HG02588 (cell line): ENCODE measurements around the gene RGS3.

Source experiments
- ATAC-seq: cut with Tn5 transposase; IDR thresholded peaks from one replicate; pipeline ENCODE4 v1.9.1; 2021; ENCODE audit warnings: mild to moderate bottlenecking, moderate library complexity; ENCODE audit not compliant: unreplicated experiment

Gene RGS3

DNA sequence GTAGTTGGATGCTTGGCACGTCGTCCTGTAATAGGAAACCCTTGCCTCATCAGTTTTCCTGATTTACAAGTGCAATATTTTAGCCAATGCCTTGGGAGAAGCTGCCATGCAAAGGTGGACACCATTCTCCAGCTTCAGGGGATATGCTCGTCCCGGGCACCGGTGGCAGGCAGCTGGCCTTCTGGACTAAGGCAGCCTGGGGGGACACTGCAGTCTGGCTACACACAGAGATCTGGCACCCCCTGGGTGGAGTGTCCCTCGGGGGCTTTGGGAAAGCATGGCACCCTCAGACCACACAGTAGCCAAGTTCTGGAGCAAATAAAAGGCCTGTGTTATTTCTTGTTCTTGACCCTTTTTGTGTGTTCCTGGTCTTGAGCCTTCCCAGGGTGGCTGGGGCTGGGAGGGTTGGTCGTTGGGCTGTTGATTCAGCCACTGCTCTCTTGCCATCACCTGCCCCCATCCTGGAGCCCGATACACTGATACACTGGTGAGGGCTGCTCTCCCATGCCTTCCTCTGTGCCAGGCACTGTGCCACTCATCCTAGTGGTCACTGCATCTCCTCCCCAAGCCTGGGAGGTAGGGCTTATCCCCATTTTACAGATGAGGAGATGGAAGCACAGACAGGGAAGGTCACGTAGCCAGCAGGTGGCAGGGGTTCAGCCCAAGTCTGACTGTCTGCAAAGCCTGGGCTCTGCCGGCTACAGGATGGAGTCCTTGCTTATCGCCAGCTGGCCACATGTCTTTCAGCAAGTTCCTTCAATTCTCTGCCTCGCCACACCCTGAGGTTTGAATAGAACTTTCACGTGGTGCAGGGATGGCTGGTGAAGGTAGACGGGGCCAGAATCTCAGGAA, 134.1 kb downstream of the RGS3 start:
- ATAC-seq = no peak

DNA sequence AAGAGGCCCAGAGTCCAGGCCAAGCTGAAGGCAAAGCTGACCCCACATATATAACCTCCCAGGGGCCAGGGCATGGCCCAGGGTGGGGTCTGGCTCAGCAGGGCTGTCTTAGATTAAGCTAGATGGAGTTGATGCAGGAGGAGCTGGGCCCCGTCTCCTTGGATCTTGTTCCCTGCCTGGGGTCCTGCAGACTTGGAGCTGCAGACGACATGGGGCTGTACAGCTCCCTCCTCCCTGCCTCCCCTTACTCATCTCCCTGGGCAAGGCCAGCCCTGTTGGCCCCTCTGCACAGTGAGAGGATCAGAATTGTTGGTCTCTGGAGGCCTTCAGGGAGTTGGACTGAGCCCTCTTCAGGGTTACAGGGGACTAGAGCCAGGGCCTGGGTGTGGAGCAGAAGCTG, 134.9 kb downstream of the RGS3 start:
- no peak for ATAC-seq

DNA sequence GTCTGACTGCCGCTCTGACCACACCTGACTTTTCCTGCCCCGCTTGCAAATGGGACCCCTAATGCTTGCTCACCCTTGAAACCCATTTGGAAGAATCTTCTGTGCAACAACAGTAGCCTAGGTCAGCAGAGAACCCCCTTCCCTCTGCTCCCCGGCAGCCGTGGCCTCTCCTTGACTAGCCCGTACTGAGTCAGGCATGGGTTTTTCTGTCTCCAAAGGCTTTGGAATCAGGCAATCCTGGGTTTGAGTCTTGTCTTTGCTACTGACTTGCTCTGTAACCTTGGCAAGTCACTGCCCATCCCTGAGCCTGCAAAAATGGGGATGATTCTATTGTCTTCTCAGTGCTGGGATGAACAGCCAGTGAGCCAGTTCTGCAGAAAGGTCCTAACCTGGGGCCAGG, 135.4 kb downstream of the RGS3 start:
- no peak for ATAC-seq

DNA sequence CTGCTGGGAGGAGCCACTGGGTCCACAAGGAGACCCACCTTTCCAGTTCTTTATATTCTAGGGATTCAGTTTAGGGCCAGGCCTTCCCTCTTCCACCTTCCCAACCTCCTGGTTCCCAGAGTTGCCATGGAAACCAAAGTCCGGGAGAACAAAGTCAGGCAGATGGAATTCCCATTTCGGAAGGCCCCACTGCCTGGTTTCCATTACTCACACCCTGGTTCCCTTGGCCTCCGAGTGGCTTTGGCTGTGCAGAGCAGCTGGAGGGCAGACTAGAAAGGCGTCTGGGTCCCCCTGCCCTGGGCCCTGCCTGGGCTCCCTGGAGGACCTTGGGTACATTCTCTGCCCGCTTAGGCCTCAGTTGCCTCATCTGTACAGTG, 136.1 kb downstream of the RGS3 start:
- ATAC-seq = no peak

DNA sequence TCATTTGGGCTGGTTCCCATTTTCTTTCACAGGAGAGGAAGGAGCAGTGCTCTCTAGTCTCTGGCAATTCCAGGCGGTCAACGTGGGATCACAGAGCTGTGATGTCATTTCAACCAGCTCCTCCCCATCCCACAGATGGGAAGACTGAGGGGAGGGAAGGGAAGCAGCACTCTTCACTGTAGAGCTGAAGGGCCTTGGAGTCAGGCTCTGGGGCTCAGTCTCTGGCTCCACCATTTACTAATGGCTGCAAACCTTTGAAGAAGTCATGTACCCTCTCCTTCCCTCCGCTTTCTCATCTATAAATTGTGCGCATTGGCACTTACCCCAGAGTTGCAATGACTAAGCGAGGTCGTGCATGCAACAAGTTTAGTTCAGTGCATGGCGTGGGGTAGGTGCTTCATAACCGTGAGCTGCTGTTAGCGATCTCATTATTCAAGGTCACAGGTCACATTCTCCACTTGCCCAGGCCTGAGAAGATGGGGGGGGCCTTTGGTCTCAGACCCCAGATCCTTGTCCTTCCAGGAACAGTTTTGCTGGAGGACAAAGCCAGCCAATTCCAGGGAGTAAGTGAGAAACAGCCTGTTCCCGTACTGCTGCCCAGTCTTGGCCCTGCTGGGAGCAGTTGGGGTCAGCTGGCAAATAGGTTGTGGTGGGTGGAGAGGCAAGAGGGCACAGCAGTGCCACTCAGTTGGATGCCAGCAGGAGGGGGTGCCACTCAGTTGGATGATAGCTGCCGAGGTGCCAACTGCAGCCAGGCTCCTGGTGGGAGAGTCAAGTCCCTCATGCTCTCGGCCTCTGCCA, 136.7 kb downstream of the RGS3 start:
- ATAC-seq = no peak

DNA sequence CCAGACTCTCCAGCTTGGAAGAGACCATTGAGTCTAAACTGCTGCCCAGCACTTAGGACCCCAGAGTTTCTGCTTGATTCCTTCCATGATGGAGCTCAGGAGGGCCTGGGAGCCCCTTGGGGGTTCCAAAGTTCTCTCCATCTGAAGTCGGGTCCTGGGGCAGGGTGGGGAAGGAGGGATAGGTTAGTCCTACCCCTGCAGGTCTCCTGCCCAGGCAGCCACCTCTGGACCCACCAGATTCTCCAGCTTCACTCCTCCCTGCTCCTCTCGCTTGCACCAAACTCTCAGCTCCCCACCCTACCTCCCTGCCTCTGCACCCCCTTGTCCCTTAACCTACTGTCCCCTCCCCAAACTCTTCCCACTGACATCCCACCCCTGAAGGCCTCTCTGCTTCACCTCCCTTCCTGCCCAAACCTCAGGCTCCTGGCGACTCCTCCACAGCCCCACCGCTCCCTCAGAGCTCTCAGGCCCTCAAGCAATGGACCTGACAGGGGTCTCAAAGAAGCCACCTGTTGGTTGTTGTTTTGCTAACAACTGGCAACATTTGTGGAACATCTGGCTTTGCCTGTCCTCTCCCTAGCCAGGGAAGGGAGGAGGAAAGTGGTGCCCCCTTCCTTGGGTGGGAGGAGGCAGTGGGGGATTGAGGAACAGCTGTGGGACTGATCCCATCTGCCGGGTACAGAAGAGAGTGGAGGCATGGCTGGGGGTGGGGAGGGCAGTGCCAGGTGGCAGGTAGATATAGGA, 137.5 kb downstream of the RGS3 start:
- no peak for ATAC-seq

DNA sequence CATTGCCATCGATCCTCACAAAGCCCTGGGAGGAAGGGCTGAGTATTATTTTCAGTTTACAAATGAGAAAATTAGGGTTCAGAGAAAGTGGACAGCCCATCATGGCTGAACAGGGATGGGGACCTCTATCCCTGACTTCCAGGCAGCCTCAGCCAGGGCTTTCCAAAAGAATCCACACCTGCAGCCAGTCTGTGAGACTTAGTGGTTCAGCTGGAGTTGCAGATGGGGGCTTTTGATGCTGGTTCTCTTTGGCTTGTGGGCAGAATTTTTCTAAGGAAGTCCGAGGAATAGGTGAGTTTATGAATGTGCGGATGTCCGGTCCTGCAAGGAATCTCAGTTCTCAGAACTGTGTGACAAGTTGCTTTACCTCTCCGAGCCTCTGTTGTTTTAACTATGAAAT, 138.1 kb downstream of the RGS3 start:
- ATAC-seq = no peak

DNA sequence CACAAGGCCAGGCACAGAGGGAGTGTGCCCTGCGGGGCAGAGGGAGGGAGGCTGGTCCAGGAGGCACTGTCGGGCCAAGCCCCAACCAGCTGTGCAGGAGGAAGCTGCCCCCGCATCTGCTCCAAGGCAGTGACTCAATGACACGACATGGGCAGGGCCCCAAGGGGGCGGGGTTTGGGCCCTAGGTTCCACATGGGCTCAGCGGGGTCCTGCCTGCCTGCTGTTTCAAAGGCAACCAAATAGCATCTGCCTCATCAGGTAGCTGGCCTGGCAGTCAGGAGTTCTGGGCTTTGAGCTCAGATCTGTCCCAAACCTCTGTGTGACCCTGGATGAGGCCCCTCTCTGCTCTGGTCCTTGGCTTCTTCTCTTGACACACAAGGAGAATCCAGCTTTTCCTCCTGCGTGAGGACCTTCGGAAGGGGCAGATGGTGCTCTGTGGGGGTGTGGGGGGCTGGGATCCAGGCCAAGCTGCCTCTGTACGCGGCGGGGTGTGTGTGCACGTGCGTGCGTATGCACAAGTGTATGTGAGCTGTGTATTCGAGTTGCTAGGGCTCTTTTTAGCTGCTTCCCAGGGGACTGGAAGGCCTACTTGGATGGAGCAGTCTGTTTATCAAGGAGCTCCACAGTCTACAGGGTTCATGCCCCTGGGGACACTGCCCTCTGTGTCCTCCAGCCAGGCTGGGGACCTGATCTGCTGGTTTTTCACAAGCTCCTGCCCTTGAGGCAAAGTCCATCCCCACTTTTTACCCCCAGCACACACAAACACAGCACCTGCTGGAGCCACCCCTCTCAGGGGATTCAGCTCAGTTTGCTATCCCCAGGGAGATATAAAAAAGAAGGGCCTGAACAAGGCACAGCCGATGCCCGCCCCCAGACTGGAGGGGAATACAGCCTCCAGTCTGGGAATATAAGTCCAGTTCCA, 138.9 kb downstream of the RGS3 start:
- peak; percentile 89 for ATAC-seq

DNA sequence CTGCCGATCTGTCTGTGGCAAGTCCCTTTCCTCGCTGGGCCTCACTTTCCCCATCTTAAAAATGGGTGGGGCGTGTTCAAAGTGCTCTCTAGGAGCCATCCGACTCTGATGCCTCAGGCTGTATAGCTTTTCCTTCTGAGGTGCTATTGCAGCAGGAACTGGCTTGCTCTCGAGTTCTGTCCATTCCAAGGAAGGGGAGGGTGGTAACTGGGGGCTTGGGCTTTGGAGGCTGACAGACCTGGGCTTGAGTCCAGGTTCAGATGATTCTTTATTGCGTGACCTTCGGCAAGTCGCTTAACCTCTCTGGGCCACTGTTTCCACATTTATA, 139.5 kb downstream of the RGS3 start:
- no peak for ATAC-seq

DNA sequence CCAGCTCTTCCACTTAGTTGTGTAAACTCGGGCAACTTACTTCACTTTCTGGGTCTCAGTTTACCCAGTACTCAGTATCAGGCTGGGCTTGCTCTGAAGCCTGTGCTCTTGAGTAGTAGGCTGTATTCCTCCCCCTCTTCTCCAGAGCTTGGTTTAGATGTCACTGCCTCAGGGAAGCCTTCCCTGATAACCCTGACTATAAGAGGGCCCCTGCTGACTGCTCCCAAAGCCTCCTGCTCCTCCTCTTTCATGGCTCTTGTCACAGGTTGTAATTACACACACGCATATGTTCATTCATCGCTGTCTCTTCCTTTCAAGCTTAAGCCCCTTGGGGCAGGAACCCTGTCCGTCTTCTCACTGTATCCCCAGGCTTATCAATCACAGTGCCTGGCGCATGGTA, 140.2 kb downstream of the RGS3 start:
- ATAC-seq = no peak

DNA sequence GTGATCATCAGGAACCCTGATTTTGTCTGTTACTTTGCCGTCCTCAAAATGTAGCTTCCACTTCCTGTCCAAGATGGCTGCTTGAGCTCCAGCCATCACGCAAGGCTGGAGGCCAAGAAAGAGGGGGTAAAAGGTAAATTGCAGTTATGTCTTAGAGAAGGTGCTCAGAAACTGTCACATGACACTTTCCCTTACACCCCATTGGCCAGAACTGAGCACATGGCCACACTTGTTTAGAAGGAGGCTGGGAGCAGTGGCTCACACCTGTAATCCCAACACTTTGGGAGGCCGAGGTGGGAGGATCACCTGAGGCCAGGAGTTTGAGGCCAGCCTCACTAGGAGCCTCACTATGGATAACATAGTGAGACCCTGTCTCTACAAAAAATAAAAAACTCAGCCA, 140.9 kb downstream of the RGS3 start:
- ATAC-seq = no peak

DNA sequence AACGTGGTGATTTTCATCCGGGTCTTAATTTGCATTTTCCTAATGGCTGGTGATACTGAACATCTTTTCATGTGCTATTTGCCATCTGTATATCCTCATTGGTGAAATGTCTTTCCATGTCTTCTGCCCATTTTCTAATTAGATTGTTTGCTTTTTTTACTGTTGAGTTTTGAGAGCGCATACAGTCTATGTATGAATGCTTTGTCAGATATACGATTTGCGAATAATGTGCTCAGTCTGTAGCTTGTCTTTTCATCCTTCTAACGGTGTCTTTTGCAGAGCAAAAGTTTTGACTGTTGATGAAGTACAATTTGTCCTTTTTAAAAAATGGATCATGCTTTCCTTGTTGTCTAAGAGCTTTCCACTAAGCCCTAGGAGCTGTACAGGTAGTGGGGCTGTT, 143.0 kb downstream of the RGS3 start:
- ATAC-seq = no peak

DNA sequence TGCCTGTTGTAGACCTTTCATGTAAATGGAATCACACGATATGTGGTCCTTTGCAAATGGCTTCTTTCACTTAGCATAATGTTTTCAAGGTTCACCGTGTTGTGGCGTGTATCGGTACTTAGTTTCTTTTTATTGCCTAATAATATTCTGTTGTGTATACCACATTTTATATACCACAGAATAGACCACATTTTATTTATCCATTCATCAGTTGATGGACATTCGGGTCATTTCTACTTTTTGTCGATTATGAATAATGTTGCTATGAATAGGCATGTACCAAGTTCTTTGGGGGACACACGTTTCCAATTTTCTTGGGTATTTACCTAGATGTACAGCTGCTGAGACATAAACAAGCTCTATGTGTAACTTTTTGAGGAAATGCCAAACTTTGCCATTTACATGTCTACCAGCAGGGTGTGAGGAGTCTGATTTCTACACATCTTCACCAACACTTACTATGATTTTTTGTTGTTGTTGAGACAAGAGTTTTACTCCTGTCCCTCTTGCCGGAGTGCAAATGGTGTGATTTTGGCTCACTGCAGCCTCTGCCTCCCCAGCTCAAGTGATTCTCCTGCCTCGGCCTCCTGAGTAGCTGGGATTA, 144.7 kb downstream of the RGS3 start:
- ATAC-seq = no peak

DNA sequence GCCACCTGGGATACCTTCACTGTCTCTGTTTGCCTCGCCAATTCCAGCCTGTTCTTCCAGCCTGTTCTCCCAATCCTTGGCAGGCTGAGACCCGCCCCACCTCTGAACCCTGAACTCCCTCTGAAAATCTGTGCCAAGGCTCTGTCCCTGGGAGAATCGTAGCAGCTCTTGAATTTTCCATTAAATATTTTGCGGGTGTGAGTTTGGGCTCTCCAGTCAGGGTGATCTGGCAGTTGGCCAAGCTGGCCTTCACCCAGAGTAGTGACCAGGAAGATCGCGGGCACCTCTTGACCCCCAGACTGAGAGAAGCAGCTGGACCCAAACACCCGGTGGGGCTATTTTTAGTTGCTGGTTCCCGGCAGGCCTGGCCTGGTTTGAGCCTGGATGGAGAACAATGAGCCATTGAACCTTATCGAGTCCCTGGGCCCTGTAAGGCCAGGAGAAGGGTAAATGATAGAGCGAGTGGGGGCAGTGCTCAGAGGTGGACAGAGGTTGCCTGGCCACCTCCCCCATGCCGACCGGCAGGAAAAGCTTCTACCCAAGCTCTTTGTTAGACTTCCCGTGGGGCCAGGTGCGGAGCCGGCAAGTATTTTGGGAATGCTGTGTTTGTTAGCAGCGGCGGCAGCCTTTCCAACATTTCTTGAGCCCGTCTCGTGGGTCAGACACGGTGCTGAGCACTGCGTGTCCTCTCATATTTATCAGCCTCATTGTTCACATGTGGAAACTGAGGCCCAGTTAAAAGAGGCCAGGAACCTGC, 146.2 kb downstream of the RGS3 start:
- no peak for ATAC-seq

DNA sequence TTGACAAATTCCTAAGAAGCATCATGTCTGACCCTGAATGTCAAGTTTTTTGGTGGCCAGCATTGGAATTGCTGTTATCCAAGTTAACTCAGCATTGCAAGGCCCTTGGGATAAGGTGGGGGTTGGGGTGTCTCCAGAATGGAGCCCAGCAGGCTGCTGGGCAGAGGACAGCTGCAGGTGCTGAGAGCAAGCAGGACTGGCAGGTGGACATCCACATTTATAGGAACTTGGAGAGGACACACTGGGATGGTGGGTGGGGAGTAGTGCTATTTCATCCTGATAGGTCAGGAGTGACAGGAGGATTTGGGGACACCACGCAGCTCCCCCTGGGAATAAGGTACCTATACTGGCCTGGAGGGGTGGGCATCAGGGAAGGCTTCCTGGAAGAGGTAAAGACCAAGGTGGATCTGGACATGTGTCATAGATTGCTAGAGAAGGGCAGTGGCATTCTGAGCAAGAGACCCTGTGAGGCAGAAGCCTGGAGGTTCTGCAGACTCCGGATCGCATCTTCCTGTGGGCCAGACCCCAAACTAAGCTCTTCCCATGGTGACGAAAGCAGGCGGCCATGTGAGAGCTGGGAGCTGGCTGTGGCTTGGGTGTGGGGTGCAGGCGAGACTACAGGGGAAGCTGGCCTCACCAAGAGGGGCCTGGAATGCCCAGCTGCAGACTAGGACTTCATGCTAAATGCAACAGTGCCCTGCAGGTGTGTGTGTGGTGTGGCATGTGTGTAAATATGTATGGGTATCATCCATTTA, 148.1 kb downstream of the RGS3 start:
- ATAC-seq = no peak

DNA sequence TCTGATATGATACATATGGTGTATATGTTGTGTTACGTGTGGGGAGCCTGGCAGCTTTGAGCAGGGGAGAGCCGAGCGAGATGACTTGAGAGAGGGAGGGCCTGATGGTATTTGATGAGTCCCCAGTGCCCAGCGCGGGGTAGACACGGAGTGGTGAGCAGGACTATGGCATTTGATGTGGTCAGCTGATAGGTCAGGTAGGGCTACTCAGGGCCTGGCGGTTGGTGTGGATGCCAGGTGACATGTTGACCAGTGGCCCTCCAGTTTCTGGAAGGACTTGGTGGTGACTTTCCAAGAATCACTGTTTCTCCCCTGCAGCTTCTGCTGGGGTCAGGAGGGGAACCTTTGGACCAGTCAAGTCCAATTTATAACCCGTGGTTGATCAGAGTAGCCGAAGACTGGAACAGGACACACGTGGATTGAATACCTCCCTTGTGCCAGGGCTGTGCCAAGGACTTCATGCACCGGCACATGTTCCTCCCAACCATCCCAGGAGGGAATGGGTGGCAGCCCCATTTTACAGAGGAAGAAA, 148.8 kb downstream of the RGS3 start:
- no peak for ATAC-seq

DNA sequence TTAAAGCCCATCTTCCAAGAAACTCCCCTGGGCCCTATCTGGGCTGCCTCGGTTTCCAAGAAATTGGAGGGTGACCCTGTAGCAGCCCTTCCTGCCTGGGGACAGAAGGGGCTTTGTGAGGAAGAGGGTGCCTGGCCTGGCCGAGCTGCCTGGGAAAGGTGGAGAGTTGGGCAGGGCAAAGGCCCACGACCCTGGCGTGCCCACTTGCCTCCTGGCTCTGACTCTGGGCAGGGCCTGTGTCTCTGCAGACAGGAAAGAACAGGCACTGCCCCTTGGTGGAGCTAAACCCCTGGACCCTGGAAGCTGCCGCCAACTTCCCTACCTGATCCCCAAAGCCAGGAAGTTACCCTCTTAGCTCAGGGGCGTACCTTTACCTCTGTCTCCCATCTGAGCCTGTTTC, 149.3 kb downstream of the RGS3 start:
- no peak for ATAC-seq

DNA sequence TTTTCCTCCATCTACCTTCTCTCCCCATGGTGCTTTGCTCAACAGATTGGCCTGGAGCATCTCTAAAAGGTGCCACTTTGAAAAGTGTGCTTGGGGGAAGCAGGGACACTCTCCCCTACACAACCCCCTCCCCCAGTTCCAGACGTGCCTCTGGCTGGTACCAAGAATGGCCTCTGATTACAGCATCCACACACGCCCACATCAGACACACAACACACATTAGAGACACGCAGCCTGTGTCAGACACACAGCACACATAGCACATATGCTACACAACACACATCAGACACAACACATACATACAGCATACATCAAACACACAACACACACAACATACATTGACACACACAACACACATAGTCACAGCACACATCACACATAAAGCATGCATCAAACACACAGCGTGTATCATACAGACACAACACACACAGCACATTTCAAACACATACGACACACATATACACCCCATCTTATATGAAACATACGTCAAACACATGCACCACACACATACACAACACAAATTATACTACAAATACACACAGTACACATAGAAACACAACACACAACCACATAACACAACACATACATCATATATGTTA, 150.4 kb downstream of the RGS3 start:
- ATAC-seq = no peak
